Tibial nerve (tissue), 4 donors: Measurements from ENCODE around the gene ZC3H13. TPM values are rescaled to one million over a fixed set of nuclear protein-coding genes. Genes with fewer than 3 reads are reported as not detected.

Experiments
- DNase-seq, 2 donors: peaks; one replicate each; pipeline ENCODE4 v3.0.0-alpha.2; 2019; ENCODE audit warnings: low spot score in 2 of 2
- H3K27ac ChIP-seq, 4 donors: fragments of 200-600 bp; sonication (generic) in 3 of 4; one replicate each; pipeline ENCODE4 v1.5.1; 2017 to 2019; ENCODE audit warnings: mild to moderate bottlenecking in 1 of 4
- H3K27me3 ChIP-seq, 2 donors: fragments of 200-600 bp; sonication (generic) in 1 of 2; one replicate each; pipeline versions ENCODE4 v1.5.1 to v1.6.0; 2017 to 2019
- H3K36me3 ChIP-seq, 3 donors: fragments of 200-600 bp; sonication (generic); one replicate each; pipeline ENCODE4 v1.5.1; 2018 to 2019
- H3K4me1 ChIP-seq, 4 donors: fragments of 200-600 bp; sonication (generic) in 3 of 4; one replicate each; pipeline ENCODE4 v1.5.1; 2017 to 2019
- H3K4me3 ChIP-seq, 4 donors: fragments of 200-600 bp; sonication (generic) in 3 of 4; one replicate each; pipeline ENCODE4 v1.5.1; 2017 to 2019; ENCODE audit warnings: mild to moderate bottlenecking in 1 of 4, moderate library complexity in 1 of 4
- H3K9me3 ChIP-seq, 4 donors: fragments of 200-600 bp; sonication (generic) in 3 of 4; one replicate each; pipeline ENCODE4 v1.5.1; 2017 to 2019
- CTCF ChIP-seq, 5 experiments: fragments of 200-600 bp in 3 of 5; fragments of 450-650 bp in 2 of 5; sonication (generic) in 3 of 5; IDR thresholded peaks; one replicate each; pipeline ENCODE4 v1.5.1; 2016 to 2019; ENCODE audit warnings: antibody characterized with exemption in 5 of 5, mild to moderate bottlenecking in 3 of 5, moderate library complexity in 2 of 5
- EP300 ChIP-seq, 2 donors: sonication (generic); formaldehyde crosslinking; IDR thresholded peaks; one replicate each; pipeline ENCODE4 v1.6.1; 2017; ENCODE audit warnings: antibody characterized with exemption in 2 of 2, mild to moderate bottlenecking in 1 of 2
- POLR2A ChIP-seq, 2 donors: fragments of 450-650 bp; IDR thresholded peaks; one replicate each; pipeline ENCODE4 v1.6.1; 2017; ENCODE audit warnings: antibody characterized with exemption in 2 of 2, mild to moderate bottlenecking in 2 of 2, moderate library complexity in 2 of 2
- WGBS, 2 donors: methylation state at CpG; one replicate each; pipeline ENCODE4 v1.1.5; 2018; 5-methylcytosine and 5-hydroxymethylcytosine counted together
- total RNA-seq, 4 donors: library from RNA; depleted of rRNA; stranded (reverse); fragments of >200 nt; gene quantifications; one replicate each; pipeline ENCODE4 v1.1.0, GENCODE V29; 2016

ZC3H13 gene
- total RNA-seq, 4 donors from 2014 or later, result 34.7 to 55.9 (median 44.2) TPM

- no peak for DNase-seq
- WGBS, 2 donors, result 89 to 94% methylated on average over 3 of the region's 3 CpGs
- no peak overlapping the region for H3K4me3 ChIP-seq
- TF ChIP-seq EP300 (IDR thresholded peaks at IDR 0.05), result no peak
- no peak for TF ChIP-seq POLR2A (IDR thresholded peaks at IDR 0.05)
- no peak for TF ChIP-seq CTCF (IDR thresholded peaks at IDR 0.05)
- peaks cover 0 to 37% (median 4%) of the 10 kb centered on the region in 3 donors for H3K36me3 ChIP-seq
- no peaks in the 10 kb centered on the region for H3K9me3 ChIP-seq
- no peaks in the 10 kb centered on the region for H3K27me3 ChIP-seq
- no peak overlapping the region for H3K27ac ChIP-seq
- no peaks in the 10 kb centered on the region for H3K4me1 ChIP-seq
Measured at GRCh38 chr13:45953082-45953481, 99.5 kb downstream of the ZC3H13 start.

- Histone ChIP-seq H3K4me3 (no peak overlapping the region), H3K9me3 (no peaks in the 10 kb centered on the region), H3K27me3 (no peaks in the 10 kb centered on the region), H3K4me1 (no peaks in the 10 kb centered on the region), H3K27ac (no peak overlapping the region), H3K36me3 (peaks cover 0 to 23% (median 4%) of the 10 kb centered on the region in 3 donors)
- WGBS, 2 donors, result 79 to 82% methylated on average over 3 of the region's 3 CpGs
- DNase-seq, result no peak
- no peak for TF ChIP-seq CTCF (IDR thresholded peaks at IDR 0.05)
- no peak for TF ChIP-seq POLR2A (IDR thresholded peaks at IDR 0.05)
- TF ChIP-seq EP300 (IDR thresholded peaks at IDR 0.05), result no peak
Measured at GRCh38 chr13:45951724-45952123, 100.8 kb downstream of the ZC3H13 start.

- H3K27me3 ChIP-seq, result no peaks in the 10 kb centered on the region
- peaks cover 0 to 17% (median 0%) of the 10 kb centered on the region in 3 donors for H3K36me3 ChIP-seq
- peak overlapping the region in 1 of 4 donors; percentile 58 for H3K27ac ChIP-seq
- H3K4me1 ChIP-seq, result no peaks in the 10 kb centered on the region
- H3K9me3 ChIP-seq, result no peaks in the 10 kb centered on the region
- H3K4me3 ChIP-seq, result no peak overlapping the region
- DNase-seq, result no peak
- TF ChIP-seq EP300 (IDR thresholded peaks at IDR 0.05) (no peak), CTCF (IDR thresholded peaks at IDR 0.05) (no peak), POLR2A (IDR thresholded peaks at IDR 0.05) (no peak)
Measured at GRCh38 chr13:45951166-45951565, 101.4 kb downstream of the ZC3H13 start.

GRCh38 chr13:45950386-45951000 lies 102.1 kb downstream of the ZC3H13 start:
- whole genome bisulfite sequencing, 2 donors, result 77 to 80% methylated on average over 4 of the region's 4 CpGs
- Histone ChIP-seq H3K4me3 (no peak overlapping the region), H3K27ac (peak overlapping the region in 1 of 4 donors; percentile 58), H3K36me3 (peaks cover 0 to 13% (median 0%) of the 10 kb centered on the region in 3 donors), H3K9me3 (no peaks in the 10 kb centered on the region), H3K4me1 (no peaks in the 10 kb centered on the region), H3K27me3 (no peaks in the 10 kb centered on the region)
- peak in 1 of 2 donors; percentile 18 for DNase-seq
- TF ChIP-seq POLR2A (IDR thresholded peaks at IDR 0.05) (no peak), EP300 (IDR thresholded peaks at IDR 0.05) (peak in 1 of 2 donors; percentile 26), CTCF (IDR thresholded peaks at IDR 0.05) (no peak)

- Histone ChIP-seq H3K27me3 (no peaks in the 10 kb centered on the region), H3K4me3 (no peak overlapping the region), H3K9me3 (no peaks in the 10 kb centered on the region), H3K36me3 (peaks cover 0 to 13% (median 0%) of the 10 kb centered on the region in 3 donors), H3K27ac (no peak overlapping the region), H3K4me1 (no peaks in the 10 kb centered on the region)
- DNase-seq, result no peak
- no peak for TF ChIP-seq POLR2A (IDR thresholded peaks at IDR 0.05)
- TF ChIP-seq EP300 (IDR thresholded peaks at IDR 0.05), result no peak
- no peak for TF ChIP-seq CTCF (IDR thresholded peaks at IDR 0.05)
- WGBS, 2 donors, result 27 to 56% methylated on average over 1 of the region's 1 CpG
Measured at GRCh38 chr13:45949161-45949560, 103.4 kb downstream of the ZC3H13 start.
